Inflammatory macrophage treated with lipopolysaccharide for 4 hours (primary cell): ENCODE data around the gene TGM5.
"Not testable (repeated sequence)": the region's sequence is repeated elsewhere in the genome, so short reads cannot be mapped to it uniquely, and the experiment has no call there.

ENCODE experiments used
- DNase-seq: peaks from one replicate; pipeline ENCODE4 v3.0.0-alpha.2; 2020

Gene TGM5, protein sequence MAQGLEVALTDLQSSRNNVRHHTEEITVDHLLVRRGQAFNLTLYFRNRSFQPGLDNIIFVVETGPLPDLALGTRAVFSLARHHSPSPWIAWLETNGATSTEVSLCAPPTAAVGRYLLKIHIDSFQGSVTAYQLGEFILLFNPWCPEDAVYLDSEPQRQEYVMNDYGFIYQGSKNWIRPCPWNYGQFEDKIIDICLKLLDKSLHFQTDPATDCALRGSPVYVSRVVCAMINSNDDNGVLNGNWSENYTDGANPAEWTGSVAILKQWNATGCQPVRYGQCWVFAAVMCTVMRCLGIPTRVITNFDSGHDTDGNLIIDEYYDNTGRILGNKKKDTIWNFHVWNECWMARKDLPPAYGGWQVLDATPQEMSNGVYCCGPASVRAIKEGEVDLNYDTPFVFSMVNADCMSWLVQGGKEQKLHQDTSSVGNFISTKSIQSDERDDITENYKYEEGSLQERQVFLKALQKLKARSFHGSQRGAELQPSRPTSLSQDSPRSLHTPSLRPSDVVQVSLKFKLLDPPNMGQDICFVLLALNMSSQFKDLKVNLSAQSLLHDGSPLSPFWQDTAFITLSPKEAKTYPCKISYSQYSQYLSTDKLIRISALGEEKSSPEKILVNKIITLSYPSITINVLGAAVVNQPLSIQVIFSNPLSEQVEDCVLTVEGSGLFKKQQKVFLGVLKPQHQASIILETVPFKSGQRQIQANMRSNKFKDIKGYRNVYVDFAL

DNA sequence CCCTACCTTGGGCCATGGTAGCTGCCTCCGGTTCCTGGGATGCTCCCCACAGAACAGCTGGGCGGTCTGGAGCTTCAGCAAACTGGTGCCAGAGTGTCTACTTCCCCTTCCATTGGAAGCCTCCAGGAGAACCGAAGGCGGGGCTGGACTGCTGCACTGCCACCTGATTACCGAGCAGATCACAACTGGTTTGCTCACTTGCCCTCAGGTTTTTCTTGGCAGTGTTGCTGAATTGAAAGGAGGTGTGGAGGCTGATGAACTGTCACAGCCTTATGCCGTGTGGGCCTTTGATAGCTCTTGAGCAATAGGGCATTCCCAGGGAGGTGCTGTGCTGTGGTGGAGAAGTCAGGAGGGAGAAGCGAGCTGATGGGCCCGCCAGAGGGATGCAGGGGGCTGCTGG, at the start of gene TGM5:
Gene TGM5 (minus strand): TSS at position 95 of the 400 bp plus-strand sequence. CDS start 79 bp downstream, at position 16.
- no peak for DNase-seq

DNA sequence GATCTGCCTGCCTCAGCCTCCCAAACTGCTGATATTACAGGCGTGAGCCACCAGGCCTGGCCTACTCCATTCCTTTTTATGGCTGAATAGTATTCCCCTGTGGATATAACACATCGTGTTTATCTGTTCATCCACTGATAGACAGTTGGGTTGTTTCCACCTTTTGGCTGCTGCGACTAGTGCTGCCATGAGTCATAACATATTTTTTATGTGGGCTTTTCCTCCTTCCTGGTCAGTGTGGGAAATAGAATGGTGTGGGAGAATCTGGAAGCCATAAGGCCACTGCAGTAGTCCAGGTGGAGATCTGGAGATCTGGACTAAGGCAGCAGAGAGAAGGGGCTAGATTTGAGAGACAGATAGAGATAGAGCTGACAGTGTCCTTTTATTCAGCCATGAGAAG, 47.4 kb upstream of the TGM5 start:
- no peak for DNase-seq

DNA sequence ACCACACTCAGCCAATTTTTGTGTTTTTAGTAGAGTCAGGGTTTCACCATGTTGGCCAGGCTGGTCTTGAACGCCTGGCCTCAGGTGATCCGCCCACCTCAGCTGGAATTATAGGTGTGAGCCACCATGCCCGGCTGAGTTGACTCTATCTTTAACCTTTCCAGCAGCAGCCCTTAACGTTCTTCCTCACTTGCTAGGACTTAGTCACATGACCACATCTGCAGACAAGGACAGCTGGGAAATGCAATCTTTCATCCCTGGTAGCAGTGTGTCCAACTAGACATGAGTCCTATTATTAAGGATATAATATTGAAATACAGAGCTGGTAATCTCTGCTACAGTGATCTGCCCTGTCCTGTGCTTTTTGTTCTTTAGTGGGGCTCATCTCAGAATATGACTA, 45.6 kb upstream of the TGM5 start:
- no peak for DNase-seq

DNA sequence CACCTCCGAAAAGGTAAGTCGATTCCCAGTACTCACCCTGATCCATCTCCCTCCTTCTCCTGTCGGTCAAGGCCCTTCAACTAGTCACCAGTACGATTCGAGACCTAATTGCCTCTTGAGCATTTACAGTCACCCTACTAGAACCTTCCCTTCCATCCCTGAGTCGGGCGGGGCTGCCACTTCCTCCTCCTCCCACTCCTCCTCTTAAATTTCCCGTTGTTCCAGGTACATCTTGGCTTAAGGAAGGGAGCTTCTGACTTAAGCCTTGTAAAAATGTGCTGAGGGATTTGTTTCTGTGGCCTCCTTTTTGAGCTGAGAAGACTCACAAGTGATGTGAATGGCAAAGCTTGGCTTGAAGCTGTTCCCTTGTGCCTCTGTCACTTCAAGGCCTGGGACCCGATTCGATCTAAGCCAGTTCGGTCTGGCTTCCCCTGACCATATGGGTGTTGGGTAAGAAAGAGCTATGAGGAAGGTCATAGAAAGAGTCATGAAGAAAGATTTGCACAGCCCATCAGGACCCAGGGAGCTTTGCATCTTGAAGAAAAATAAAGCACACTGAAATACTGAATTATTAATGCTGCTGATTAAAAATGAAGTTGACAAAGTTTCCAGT, 35.6 kb upstream of the TGM5 start, which contains the start of gene TGM7:
Gene TGM7 (minus strand): TSS at position 51 of the 613 bp plus-strand sequence.
- no peak for DNase-seq

DNA sequence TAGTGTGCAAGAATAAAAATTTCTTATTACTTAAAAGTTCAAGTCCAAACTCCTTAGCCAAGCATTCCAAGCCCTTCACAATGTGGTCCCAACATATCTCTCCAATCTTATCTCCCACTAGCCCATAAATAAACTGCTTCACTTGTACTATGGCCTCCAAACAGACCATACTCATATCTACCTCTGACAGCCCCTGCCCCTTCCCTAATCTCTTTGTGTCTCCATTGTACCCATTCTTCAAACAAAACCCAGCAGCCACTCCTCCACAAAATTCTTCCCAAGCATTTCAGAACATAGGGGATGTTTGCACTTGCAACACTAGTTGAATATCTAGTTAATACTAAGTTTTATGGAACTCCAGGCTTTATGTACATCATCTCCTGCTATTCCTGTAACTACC, 33.2 kb upstream of the TGM5 start:
- no peak for DNase-seq

DNA sequence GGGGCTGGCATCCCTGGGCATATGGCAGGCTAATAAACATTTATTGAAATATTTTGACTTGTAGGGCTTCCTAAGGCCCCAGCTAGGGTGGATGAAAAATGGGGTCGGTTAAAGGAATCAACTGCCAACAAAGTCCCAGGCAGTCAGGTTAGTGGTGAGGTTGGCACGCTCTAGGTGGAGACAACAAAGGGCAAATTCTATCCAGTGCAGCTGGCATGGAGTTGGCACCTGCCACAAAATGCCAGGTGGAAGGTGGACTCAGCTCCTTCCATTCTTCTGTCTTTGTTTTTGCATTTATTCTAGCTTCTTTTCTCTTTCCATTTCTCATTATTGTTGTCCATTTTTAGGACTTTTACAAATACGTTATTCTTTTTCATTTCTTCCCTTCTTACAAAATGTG, 32.7 kb upstream of the TGM5 start:
- DNase-seq, result no peak

DNA sequence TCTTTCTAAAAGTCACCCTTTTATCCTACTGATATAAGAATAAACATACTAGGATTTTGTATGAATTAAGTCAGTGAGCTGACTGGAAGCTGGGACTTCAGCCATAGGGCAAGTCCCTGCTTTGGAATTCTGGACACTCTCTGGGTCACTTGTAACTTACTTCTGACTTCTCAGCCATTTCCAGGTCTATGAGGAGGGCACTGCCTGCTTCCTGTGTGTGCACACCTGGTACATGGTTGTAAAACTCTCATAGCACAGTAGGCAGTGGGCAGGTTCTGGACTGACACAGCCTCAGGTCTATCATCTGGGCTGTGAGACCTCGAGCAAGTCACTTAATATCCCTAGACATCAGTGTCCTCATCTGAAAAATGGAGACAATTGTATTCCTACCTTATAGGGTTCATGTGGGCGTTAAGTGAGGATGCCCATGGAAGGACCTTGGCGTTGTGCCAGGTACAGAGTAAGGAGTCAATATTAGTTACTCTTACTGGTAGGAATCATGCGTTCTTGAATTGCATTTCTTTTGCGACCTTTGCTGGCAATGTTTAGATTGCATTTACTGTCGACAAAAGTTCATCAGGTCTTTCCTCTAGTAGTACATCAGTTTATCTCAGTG, 27.5 kb upstream of the TGM5 start:
- DNase-seq, result no peak

DNA sequence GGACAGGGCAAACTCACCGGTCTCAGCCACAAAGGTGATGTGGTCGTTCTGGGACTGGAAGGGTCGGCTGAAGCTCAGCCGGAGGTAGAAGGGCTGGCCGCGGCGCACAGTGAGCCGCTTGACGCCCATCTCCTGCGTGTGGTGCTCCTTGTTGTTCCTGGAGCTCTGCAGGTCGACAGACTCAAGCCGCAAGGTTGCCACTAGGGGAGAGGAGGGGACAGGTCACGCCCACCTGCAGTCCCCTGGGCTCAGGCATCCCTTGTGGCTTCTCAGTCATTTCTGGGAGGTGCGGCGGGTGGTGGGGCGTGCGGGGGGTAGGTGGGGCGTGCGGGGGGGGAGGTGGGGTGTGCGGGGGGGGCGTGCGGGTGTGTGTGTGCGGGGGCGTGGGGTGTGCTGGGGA, 26.7 kb upstream of the TGM5 start:
- no peak for DNase-seq

DNA sequence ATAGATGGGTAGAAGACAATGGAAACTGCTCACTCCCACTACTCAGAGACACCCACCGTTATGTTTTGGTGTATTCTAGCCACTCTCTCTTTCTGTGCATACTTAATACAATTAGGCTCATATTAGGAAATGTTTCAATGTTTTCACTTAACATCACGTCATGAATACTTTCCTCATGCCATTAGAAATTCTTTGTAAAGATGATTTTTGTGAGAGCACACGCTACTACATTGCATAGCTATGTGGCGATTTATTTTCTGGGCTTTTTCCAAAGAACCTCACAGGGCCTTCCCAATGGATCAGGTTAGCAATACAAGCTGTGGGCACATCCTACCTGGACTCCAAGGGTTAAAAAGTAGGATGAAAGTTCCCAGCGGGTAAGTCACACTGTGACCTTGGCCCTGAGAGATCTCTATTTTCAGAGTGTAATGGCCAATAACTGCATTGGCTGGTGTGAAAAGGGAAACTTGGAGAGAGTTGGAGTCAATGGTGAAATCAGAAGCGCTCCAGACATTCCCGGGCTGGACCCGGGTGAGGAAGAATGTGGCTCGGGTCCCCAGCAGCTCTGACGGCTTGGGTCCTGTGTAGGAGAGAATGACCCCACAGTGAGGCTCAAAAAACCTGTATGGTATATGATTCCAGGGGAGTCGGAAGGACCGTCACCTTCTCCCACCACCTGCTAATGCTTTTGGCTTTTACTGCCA, 25.8 kb upstream of the TGM5 start:
- DNase-seq, result no peak

DNA sequence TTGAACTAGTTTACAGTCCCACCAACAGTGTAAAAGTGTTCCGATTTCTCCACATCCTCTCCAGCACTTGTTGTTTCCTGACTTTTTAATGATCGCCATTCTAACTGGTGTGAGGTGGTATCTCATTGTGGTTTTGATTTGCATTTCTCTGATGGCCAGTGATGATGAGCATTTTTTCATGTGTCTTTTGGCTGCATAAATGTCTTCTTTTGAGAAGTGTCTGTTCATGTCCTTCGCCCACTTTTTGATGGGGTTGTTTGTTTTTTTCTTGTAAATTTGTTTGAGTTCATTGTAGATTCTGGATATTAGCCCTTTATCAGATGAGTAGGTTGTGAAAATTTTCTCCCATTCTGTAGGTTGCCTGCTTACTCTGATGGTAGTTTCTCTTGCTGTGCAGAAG, 22.9 kb upstream of the TGM5 start:
- DNase-seq, result not testable (repeated sequence)

DNA sequence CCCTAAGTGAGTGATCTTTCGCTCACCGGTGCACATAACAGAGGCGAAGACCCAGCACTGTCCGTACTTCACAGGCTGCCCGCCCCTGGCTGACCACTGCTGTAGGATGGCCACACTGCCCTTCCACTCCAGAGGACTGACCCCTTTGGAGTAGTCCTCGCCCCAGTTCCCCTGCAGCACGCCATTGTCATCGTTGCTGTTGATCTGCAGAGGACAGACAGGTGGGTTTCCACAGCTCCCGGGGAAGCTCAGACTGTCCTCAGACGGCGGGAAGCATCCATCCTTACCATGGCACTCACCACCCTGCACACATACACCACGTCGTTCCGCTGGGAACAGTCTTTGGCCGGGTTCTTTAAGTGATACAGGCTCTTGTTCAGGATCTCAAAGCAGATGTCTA, 20.5 kb upstream of the TGM5 start:
- no peak for DNase-seq

DNA sequence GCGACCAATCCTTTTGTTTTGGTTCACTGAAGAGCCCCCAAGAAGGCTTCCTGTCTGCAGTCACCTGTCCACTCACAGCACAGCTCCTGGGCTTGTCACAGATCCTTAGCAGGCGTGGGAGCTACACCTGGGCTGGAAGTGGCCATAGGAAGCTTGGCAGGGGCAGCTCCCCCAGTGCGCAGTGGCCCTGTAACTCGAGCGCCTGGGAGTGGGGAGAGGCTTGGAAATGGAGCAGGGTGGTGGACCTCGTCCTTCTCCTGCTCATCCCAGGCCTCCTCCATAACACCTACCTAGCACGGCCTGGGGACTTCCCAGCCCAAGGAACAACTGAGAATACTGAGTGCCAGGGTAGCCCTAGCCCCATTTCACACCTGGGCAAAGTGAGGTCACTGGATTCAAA, 19.3 kb upstream of the TGM5 start:
- DNase-seq, result no peak

DNA sequence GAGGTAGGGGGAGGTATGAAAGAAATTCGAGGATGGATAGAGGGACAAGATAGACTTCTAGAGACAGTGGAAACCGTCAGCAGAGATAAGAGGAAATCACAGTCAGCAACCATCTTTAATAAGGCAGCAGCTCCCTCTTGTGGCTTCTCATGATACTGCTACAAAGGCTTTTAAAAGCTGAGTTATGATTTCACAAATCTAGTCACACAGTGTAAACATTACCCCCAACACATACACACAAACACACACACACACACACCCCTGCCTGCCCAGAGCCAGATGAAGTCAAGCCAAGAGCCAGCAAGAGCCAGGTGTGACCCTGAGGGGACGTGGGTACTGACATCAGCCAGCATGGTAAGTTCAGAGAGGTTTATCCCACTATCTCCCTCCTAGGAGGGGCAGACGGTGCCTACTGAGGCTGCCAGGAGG, 18.9 kb upstream of the TGM5 start:
- peak; percentile 71 for DNase-seq

DNA sequence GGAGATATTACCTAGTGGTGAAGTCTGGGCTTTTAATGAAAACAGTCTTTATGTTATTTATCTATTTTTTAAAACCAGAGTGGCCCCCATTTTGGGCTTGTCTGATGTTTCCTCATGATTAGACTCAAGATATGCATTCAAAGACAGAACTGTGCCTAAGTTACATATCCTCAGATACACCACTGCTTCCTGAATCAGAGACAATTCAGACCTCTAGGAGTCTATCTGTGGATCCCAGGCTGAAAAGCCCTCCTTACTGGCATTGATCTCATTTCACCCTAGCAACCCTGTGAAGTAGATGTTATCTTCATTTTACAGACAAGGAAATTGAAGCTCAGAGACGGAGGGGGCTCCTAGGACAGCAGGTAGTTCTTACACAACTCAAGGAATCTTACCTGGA, 16.8 kb upstream of the TGM5 start:
- no peak for DNase-seq

DNA sequence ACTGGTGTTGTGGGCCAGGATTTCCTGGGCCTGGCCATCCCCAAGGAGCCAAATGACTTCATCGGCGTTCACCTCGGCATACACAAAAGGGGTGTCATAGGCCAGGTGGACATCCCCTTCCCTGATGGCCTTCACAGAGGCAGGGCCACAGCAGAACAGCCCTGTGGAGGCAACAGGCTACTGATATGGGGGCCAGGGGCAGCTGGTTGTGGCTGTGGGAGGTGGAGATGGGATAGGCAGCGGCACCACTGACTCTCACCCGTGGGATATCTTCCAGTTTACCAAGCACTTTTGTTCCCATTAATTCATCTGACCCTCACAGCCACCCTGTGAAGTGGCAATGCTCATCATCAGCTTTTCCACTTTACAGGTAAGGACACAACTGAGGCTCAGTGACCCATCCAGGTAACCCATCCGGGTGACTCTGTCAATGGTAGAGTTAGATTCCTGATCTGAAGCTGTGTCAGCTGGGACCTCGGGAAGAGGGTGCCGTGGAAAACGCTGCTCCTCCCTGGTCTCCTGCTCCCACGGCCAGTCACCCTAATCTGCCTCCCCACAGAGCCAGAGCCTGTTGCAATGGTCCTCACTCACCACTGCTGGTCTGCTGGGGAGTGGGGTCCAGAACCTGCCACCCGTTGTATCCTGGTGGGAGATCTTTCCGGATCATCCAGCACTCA, 15.3 kb upstream of the TGM5 start:
- DNase-seq, result no peak

DNA sequence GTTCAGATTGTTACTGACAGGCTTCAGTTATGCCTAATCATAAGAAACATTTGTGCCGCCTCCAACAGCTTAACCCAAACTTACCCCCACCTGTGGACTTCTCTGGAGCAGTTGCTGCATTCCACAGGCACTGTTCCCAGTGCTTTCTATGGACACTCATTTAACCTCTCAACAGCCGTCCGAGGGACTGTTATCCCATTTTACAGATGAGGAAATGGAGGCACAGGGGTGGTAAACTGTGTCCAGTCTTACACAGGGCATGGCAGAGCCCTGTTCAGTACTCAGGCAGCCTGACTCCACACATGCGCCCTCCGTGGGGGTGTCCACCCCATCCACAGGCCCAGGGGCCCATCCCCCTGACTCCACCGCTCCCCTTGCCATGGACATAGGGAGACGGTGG, 14.3 kb upstream of the TGM5 start:
- no peak for DNase-seq

DNA sequence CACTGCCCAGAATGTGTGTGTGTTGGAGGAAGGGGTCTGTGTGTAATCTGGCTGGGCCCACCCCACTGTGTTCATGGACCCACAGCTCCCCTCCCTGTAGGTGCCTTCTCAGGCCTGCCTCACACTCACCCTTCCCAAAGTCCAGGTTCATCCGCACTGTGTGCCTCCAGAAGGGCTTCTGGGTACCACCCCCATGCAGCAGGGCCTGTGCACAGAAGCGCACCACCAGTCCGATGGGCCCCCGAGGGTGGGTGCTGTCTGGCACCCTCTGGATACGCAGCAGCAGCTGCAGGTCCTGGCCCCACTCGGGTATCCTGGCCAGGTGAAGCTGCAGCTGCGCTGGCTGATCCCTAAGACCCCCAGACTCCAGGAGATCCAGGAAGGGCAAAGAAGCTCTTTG, 12.8 kb upstream of the TGM5 start:
- no peak for DNase-seq

DNA sequence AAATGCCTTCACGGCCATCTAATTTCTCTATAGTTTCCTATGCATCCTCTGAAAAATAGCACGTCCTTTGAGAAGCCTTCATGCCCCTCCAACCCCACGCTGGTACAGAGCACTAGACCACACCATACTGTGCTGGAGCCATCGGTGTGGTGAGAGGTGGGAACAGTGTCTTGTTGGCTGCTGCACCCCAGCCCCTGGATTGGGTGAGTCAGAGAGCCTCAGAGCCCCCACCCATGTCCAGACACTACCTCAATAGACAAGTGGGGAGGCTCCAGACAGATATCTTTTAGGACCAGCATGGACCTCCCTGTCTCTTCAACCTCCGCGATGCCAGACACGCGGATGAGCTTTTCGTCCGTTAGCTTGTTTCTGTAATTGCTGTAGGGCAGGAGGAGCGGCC, 12.1 kb upstream of the TGM5 start:
- no peak for DNase-seq

DNA sequence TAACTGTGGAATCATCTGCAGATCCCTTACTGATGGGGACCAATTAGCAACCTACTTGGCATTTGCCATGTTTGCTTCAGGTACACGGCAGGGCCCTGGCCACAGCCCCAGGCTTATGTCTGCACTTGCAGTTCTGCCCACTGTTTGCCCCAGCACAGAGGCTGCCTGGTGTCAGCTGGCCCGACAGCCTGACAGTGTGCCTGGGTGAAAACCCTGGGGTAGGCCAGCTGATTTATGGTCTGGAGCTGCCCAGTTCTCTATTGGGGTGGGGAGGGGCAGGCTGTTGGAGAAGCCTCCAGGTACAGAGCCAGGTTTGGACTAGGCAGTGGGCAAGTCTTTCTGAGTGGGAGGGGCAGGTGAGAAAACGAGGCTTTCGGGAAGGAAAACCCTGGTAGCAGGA, 11.2 kb upstream of the TGM5 start:
- DNase-seq, result no peak

DNA sequence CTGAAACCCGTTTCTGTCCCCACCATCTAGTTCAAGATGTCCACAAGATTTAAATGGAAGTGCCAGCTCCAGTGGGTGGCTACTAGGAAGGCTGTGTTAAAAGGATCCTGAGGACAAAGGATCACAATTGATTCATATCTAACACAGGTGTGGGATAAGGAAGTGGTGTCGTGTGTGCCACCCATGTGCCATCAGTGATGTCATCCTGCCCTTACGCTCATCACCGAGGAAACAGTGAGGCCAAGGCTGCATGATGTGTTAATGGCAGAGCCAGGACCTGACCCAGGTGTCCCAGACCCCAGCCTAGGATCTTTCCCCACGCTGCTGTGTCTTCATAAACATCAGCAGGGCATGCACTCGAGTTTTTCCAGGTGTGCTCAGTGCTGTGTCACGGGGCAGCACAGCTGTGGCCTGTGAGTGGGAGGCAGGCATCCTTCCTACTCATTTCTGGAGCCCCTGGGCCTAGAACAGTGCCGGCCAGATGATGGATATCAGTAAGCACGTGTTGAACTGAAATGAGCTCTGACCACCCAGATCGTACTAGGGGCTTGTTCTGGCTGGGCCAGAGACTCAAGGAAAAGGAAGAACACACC, 10.6 kb upstream of the TGM5 start:
- no peak for DNase-seq

DNA sequence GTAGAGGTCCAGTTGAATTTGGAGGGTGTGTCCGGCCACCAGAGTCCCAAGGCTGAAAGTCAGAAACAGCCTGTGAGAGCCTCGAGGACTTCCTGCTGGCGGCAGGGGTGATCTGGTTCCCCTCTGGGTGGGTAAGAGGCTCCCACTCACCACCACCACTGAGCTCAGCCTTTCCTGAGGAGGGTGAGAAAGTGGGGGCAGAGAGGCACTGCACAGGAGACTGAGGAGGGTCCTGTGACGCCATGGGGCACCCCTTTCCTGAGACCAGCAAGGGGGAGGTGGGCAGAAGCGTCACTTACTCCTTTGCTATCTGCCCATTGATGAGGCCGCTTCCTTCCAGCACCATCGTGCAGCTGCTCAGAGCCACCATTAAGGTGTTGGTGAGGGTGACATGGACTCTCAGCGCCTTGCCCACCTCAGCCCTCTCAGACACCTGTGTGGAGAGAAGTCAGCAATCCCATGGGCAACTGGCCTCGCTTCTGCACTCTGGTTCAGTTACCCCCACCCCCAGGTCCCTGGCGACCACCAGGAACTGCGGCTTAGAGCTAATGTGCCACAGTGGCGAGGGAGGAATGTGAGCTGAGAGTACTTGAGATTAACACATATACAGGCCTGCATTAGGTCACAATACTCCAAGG, 10.0 kb upstream of the TGM5 start:
- no peak for DNase-seq
